ENCODE results near the gene MMP17.

- TF ChIP-seq POLR2AphosphoS5 (IDR thresholded peaks at IDR 0.05; ENCODE audit: insufficient read depth, low read depth, low read length) (no peak), CTCF (IDR thresholded peaks at IDR 0.05; ENCODE audit: extremely low read depth in 1 of 2, insufficient read depth in 1 of 2, low read depth in 1 of 2, low read length in 2 of 2) (no peak)
Observed at GRCh38 chr12:131882804-131883520, 54.8 kb downstream of the MMP17 start.
